Body of pancreas (tissue), 4 donors: ENCODE results near the gene HSP90AB1.

ENCODE experiments used
- CTCF ChIP-seq, 7 experiments: fragments of 450-650 bp in 4 of 7; fragments of 200-600 bp in 3 of 7; sonication (generic) in 3 of 7; IDR thresholded peaks; one replicate each; pipeline ENCODE4 v1.5.1; 2016 to 2019; ENCODE audit warnings: antibody characterized with exemption in 7 of 7
- POLR2A ChIP-seq, 3 donors: fragments of 450-650 bp; IDR thresholded peaks; one replicate each; pipeline ENCODE4 v1.6.1; 2016; ENCODE audit warnings: antibody characterized with exemption in 3 of 3, mild to moderate bottlenecking in 2 of 3

GRCh38 chr6:44250067-44250717 lies 3.3 kb downstream of the HSP90AB1 start:
- TF ChIP-seq CTCF (IDR thresholded peaks at IDR 0.05) (no peak), POLR2A (IDR thresholded peaks at IDR 0.05) (no peak)
